ENCODE data around the gene GPR82. TPM values are rescaled to one million over a fixed set of nuclear protein-coding genes. Genes with fewer than 3 reads are reported as not detected.
"Not testable (repeated sequence)": the region's sequence is repeated elsewhere in the genome, so short reads cannot be mapped to it uniquely, and the experiment has no call there.

GPR82 gene
- total RNA-seq, 1 donor from 2014 or later, result 0.14 TPM

DNA sequence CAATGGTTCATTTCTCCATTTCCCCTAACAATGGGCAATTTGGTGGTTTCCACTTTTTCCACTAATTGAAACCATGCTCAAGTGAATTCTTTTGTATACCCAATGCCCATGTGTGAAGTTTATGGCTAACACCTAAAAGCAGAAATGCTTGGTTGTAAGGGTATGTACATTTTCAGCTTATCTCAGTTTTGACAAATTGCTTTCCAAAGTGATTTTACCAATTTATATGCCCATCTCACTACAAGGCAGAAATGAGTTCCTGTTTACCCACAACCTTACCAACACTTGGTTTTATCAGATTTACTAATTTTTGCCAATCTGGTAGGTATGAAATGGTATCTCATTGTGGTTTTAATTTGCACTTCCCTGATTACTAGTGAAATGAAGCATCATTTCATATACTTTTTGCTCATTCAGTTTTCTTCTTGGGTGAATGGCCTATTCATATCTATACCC is 20.4 kb upstream of the GPR82 start:
- Mint-ChIP-seq H3K27me3 (ENCODE audit: low read depth) (no peaks in the 10 kb centered on the region), H3K36me3 (ENCODE audit: low read depth) (peaks cover 12% of the 10 kb centered on the region), H3K4me1 (ENCODE audit: low read depth) (peaks cover 25% of the 10 kb centered on the region), H3K4me3 (ENCODE audit: low read depth) (no peak overlapping the region), H3K27ac (no peak overlapping the region), H3K9me3 (no peaks in the 10 kb centered on the region)
- intact Hi-C loops (cut with micrococcal nuclease), result loop anchor here (2.0 kb wide), 3 partner anchors 15 to 39 kb away; partner anchors contain the start of gene GPR34
- DNase-seq (ENCODE audit: low spot score), result no peak

DNA sequence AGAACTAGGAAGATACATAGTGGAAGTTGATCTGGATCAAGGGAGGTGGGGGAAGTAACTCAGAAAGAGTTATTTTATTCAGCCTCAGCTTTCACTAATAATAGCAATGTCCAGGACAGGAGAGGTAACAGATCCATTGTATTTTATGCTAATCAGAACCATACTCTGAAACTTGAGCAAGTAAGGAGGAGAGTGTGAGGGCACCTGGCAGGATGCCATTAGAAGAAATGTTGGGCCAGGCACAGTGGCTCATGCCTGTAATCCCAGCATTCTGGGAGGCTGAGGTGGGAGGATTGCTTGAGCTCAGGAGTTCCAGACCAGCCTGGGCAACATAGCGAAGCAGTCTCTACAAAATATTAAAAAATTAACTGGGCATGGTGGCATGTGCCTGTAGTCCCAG is 18.9 kb upstream of the GPR82 start:
- intact Hi-C loops (cut with micrococcal nuclease), result no loop called here
- DNase-seq (ENCODE audit: low spot score), result no peak
- no peak overlapping the region for H3K27ac Mint-ChIP-seq
- no peaks in the 10 kb centered on the region for H3K9me3 Mint-ChIP-seq
- no peak overlapping the region for H3K4me3 Mint-ChIP-seq (ENCODE audit: low read depth)
- H3K36me3 Mint-ChIP-seq (ENCODE audit: low read depth), result peaks cover 12% of the 10 kb centered on the region
- H3K27me3 Mint-ChIP-seq (ENCODE audit: low read depth), result no peaks in the 10 kb centered on the region
- H3K4me1 Mint-ChIP-seq (ENCODE audit: low read depth), result peaks cover 28% of the 10 kb centered on the region

DNA sequence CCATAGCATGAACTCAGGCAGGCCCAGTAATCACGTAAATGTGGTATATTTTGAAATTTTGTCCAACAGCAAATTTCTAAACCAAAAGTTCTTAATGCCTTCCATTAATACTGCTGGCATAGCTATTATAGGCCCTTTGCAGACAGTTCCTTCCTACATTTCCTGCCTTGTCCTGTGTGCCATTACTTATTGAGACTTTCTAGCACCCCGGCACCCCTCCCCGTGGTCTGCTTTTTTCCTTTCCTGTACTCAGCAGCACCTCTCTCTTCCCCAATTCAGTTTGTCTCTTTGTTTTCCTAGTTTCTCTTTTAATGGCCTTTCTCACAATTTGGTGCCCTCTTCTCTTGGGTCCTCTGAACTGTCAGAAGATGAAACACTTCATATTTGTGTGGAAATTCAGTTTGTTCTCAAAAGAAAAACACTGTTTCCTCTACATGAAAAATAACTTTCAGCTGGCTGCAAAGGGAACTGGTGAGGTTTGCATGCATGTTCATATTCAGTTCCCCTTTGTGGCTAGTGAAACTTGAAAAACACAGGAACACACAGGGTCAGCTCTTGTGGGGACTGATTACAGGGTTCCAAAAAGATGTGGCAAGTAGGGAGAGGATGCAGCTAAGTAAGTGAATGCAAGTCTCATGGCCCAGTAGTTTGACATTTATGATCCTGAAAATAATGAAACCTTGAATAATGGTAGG is 18.2 kb upstream of the GPR82 start:
- Mint-ChIP-seq H3K36me3 (ENCODE audit: low read depth) (peaks cover 12% of the 10 kb centered on the region), H3K9me3 (no peaks in the 10 kb centered on the region), H3K4me3 (ENCODE audit: low read depth) (no peak overlapping the region), H3K27ac (peak overlapping the region; percentile 47), H3K27me3 (ENCODE audit: low read depth) (no peaks in the 10 kb centered on the region), H3K4me1 (ENCODE audit: low read depth) (peaks cover 30% of the 10 kb centered on the region)
- no peak for DNase-seq (ENCODE audit: low spot score)
- intact Hi-C loops (cut with micrococcal nuclease), result no loop called here

DNA sequence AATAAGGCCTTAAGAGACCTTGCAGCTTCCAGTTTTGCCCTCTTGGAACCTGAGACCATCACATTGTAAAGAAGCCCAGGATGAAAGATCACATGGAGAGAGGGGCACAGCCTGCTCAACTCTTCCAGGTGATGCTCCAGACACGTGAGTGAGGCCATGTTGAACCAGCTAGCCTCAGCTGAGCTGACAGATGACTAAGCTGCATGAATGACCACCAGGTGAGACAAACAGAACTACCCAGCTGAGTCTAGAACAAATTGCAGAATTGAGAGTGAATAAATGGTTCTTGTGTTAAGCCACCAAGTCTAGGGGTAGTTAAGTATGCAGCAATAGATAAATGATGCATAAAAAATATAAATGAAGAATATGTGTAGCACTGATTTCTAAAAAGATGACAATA is 16.8 kb upstream of the GPR82 start:
- Mint-ChIP-seq H3K27me3 (ENCODE audit: low read depth) (no peaks in the 10 kb centered on the region), H3K4me3 (ENCODE audit: low read depth) (no peak overlapping the region), H3K9me3 (no peaks in the 10 kb centered on the region), H3K36me3 (ENCODE audit: low read depth) (peaks cover 12% of the 10 kb centered on the region), H3K4me1 (ENCODE audit: low read depth) (peaks cover 35% of the 10 kb centered on the region), H3K27ac (no peak overlapping the region)
- DNase-seq (ENCODE audit: low spot score), result no peak
- intact Hi-C loops (cut with micrococcal nuclease), result no loop called here

DNA sequence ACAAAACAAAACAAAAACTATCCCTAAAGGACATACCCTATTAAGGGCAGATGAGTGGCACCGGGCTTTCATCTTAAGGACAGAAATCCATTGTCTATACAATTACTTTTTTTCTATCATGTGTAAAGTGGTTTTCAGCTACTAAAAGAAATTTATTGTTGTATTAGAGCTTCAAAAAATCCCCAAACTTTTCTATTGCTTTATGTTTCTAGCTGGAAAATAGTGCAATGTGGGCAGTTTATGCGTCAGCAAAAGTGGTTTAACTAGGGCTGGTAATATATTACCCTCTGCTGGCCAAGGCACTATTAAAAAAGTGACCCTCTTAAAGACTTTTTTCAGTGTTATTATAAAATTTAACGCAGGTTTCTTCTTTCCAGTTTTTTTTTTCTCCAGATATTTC is 15.5 kb upstream of the GPR82 start:
- peaks cover 12% of the 10 kb centered on the region for H3K36me3 Mint-ChIP-seq (ENCODE audit: low read depth)
- H3K4me1 Mint-ChIP-seq (ENCODE audit: low read depth), result peaks cover 33% of the 10 kb centered on the region
- H3K27me3 Mint-ChIP-seq (ENCODE audit: low read depth), result no peaks in the 10 kb centered on the region
- intact Hi-C loops (cut with micrococcal nuclease), result no loop called here
- H3K4me3 Mint-ChIP-seq (ENCODE audit: low read depth), result no peak overlapping the region
- no peak overlapping the region for H3K27ac Mint-ChIP-seq
- H3K9me3 Mint-ChIP-seq, result no peaks in the 10 kb centered on the region
- no peak for DNase-seq (ENCODE audit: low spot score)

DNA sequence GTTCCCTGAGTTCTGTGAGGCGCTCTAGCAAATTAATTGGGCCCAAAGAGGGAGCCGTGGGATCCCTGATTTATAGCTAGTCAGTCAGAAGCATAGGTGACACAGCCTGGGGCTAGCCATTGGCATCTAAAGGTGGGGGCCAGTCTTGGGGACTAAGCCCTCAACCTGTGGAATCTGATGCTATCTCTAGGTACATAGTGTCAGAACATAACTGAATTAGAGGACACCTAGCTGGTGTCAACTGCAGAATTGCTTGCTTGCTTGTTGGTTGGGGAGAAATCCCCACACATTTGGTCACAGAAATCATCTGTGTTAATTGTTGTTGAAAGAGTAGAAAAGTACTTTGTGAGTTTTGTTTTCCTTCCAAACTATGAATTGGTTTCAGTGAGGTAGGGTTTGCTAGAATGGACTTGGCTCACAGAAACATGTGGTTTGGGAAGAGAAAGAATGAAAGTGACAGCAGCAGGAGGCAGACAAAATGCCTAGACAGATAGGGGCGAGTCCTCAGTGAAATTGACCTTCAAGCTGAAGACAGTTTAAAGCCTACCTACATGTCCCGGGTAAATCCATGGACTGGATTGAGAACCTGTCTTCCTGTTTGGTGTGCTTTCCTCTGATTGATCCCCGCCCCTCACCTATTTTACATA is 12.8 kb upstream of the GPR82 start:
- no peak for DNase-seq (ENCODE audit: low spot score)
- no peaks in the 10 kb centered on the region for H3K9me3 Mint-ChIP-seq
- peaks cover 18% of the 10 kb centered on the region for H3K36me3 Mint-ChIP-seq (ENCODE audit: low read depth)
- no peaks in the 10 kb centered on the region for H3K27me3 Mint-ChIP-seq (ENCODE audit: low read depth)
- intact Hi-C loops (cut with micrococcal nuclease), result no loop called here
- H3K27ac Mint-ChIP-seq, result no peak overlapping the region
- no peak overlapping the region for H3K4me3 Mint-ChIP-seq (ENCODE audit: low read depth)
- H3K4me1 Mint-ChIP-seq (ENCODE audit: low read depth), result peaks cover 16% of the 10 kb centered on the region

DNA sequence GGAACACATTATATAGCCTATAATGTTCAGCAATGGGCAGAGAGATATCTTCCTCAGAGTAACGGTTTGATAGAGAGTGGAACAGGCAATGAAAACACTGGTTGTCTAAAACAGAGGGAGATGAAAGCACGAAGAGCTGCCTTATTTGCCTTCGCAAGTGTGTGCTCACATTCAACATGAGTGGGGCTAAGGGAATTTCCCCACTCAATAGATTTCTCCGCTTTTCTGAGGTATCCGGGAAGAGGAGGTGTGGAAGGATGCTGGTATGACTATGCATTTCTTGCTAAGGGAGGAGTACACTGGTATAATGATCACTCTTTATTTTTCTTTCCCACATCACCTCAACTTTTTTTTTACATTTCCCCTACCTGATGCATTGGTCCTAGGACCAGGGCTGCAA is 7.8 kb upstream of the GPR82 start:
- no peak overlapping the region for H3K4me3 Mint-ChIP-seq (ENCODE audit: low read depth)
- H3K4me1 Mint-ChIP-seq (ENCODE audit: low read depth), result peaks cover 22% of the 10 kb centered on the region
- H3K27me3 Mint-ChIP-seq (ENCODE audit: low read depth), result no peaks in the 10 kb centered on the region
- DNase-seq (ENCODE audit: low spot score), result no peak
- H3K27ac Mint-ChIP-seq, result no peak overlapping the region
- H3K36me3 Mint-ChIP-seq (ENCODE audit: low read depth), result peaks cover 48% of the 10 kb centered on the region
- intact Hi-C loops (cut with micrococcal nuclease), result no loop called here
- H3K9me3 Mint-ChIP-seq, result peaks cover 17% of the 10 kb centered on the region

DNA sequence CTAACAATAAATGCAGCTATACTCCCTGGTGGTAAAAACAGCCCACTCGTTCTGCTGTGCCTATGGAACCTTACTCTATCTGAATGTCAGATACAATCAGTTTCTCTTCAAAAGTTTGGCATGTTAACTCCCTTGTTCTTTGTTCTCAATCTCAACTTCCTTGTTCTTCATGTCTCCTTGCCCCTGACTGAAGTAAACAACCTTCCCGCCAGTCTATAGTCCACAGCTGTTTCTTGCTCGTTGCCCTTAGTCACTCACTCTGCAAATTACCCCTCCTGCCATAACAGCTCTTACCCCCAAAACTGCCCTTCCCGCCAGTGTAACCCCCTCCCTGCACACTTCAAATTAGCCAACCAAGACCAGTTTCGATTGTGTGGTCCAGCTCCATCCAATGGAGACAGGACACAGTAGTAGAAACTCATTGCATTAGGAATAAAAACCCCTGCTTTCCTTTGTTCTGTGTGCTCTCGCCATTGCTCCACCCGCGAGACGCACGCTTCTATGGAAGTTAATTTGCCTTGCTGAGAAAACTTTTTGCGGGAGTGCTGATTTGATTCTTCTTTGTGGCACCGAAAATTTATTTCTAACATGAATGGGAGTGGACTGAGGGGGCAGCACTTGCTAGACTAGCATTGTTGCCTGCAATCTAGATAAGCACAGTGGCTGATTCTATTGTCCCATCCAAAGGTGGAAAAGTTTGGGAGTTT is 7.1 kb upstream of the GPR82 start:
- H3K4me1 Mint-ChIP-seq (ENCODE audit: low read depth), result peaks cover 24% of the 10 kb centered on the region
- H3K4me3 Mint-ChIP-seq (ENCODE audit: low read depth), result no peak overlapping the region
- peaks cover 53% of the 10 kb centered on the region for H3K36me3 Mint-ChIP-seq (ENCODE audit: low read depth)
- peaks cover 17% of the 10 kb centered on the region for H3K9me3 Mint-ChIP-seq
- intact Hi-C loops (cut with micrococcal nuclease), result no loop called here
- no peak overlapping the region for H3K27ac Mint-ChIP-seq
- no peaks in the 10 kb centered on the region for H3K27me3 Mint-ChIP-seq (ENCODE audit: low read depth)
- DNase-seq (ENCODE audit: low spot score), result no peak

DNA sequence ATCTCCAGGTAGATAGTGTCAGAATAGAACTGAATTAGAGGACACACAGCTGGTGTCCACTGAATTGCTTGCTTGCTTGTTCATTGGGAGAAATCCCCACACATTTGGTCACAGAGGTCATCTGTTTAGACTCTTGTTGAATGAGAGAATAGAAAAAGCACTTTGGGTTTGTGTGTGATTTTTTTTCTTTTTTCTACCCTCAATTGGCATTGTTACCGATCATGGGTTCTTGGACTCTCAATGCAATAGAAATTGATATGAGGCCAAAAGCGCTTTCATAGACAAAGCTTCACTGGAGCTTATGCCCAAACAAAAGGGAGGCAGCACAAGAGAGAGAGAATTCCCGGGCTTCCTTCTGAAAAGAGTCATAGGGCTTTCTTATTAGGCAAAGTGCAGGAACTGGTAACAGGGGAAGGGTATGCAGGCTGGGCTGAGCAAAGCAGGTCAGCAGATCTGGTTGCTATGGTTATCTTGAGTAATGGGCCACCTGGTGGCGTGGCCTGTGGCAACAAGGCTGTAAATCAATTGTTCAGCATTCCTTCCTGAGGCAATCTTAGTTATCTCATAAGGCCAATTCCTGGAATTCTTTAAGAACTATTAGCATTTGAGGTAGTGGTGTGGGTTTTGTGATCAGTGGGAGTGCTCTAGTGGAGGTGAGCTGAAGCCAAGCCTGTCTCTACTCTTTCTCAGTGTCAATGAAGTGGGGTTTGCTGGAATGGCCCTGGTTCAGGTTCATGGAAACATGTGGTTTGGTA is 5.3 kb upstream of the GPR82 start:
- H3K9me3 Mint-ChIP-seq, result peaks cover 17% of the 10 kb centered on the region
- no peak for DNase-seq (ENCODE audit: low spot score)
- no peak overlapping the region for H3K4me3 Mint-ChIP-seq (ENCODE audit: low read depth)
- peaks cover 49% of the 10 kb centered on the region for H3K36me3 Mint-ChIP-seq (ENCODE audit: low read depth)
- intact Hi-C loops (cut with micrococcal nuclease), result no loop called here
- peaks cover 33% of the 10 kb centered on the region for H3K4me1 Mint-ChIP-seq (ENCODE audit: low read depth)
- H3K27ac Mint-ChIP-seq, result no peak overlapping the region
- no peaks in the 10 kb centered on the region for H3K27me3 Mint-ChIP-seq (ENCODE audit: low read depth)

DNA sequence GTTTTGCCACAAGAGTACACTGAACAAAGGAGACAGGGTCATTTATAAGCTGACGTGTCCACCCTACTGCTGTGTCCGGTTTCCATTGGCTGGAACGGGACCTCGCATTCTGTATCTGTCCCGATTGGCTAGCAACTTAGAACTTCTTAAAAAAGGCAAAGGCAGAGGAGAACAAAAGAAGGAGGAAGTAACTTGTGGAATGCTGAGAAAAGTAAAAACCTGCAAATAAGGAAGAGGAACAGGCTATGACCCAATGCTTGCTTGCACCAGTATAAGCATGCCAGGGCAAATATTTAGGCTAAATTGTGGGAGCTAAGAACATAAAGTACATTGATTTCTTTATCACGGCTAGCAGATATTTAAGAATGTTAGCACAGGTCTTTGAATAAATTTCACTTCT is 4.4 kb upstream of the GPR82 start:
- Mint-ChIP-seq H3K36me3 (ENCODE audit: low read depth) (peaks cover 43% of the 10 kb centered on the region), H3K9me3 (peaks cover 17% of the 10 kb centered on the region), H3K4me1 (ENCODE audit: low read depth) (peaks cover 37% of the 10 kb centered on the region)
- not testable (repeated sequence) for H3K4me3 Mint-ChIP-seq (ENCODE audit: low read depth); H3K27me3 Mint-ChIP-seq (ENCODE audit: low read depth); DNase-seq (ENCODE audit: low spot score); H3K27ac Mint-ChIP-seq
- intact Hi-C loops (cut with micrococcal nuclease), result loop anchor here (2.0 kb wide), 1 partner anchor 17 kb away; no protein-coding TSS in a partner anchor

DNA sequence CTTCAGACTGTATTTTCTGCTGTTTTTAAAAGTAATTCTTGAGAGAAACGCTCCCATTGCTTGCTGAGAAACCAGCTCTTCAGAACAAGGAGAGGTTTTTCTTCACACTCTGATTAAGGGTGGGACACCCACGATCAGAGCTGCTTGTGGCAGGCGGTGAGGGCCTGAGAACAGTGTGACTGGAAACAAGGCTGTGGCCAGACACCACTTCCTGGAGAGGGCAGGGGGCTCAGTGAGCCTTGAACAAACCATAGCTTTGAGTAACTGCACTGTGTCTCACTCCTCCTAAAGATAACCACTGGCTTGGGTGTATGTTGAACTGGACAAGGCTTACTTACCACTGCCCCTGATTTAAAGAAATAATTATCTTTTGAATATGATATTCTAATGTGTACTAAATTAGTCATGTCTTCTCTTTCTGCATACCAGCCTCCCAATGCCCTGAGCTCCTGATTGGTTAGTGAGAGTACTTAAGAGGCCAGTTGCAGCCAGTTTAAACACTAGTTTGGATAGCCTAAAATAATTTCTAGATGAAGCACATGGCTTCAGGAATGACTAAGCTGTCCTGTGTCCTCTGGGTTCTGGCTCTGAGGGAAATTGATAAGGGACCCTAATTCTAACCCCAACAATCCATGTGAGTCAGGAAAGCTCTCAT is 3.7 kb upstream of the GPR82 start:
- peak; percentile 23 for DNase-seq (ENCODE audit: low spot score)
- intact Hi-C loops (cut with micrococcal nuclease), result loop anchor here (2.0 kb wide), 1 partner anchor 17 kb away; no protein-coding TSS in a partner anchor
- Mint-ChIP-seq H3K27ac (no peak overlapping the region), H3K9me3 (peaks cover 17% of the 10 kb centered on the region), H3K4me3 (ENCODE audit: low read depth) (no peak overlapping the region), H3K36me3 (ENCODE audit: low read depth) (peaks cover 43% of the 10 kb centered on the region), H3K4me1 (ENCODE audit: low read depth) (peaks cover 37% of the 10 kb centered on the region), H3K27me3 (ENCODE audit: low read depth) (no peaks in the 10 kb centered on the region)

DNA sequence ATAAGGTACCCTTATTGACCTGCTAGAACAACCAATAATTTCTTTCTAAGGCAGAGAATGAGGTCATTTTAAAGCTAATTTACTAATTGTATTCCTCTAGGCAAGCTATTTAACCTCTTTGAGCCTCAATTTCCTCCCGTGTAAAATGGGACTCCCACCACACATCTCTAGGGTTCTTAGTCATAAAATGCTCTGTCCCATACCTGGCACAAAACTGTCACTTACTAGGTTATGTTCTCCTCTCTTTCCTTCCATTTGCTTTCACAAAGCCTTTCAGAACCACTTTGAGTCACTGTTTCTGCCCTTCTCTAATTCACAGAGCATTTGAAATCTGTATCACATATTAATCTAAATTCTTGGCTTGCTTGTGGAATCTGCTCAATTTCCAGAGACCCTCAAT is 2.4 kb upstream of the GPR82 start:
- DNase-seq (ENCODE audit: low spot score), result no peak
- H3K36me3 Mint-ChIP-seq (ENCODE audit: low read depth), result peaks cover 36% of the 10 kb centered on the region
- peaks cover 35% of the 10 kb centered on the region for H3K4me1 Mint-ChIP-seq (ENCODE audit: low read depth)
- H3K4me3 Mint-ChIP-seq (ENCODE audit: low read depth), result no peak overlapping the region
- no peaks in the 10 kb centered on the region for H3K27me3 Mint-ChIP-seq (ENCODE audit: low read depth)
- H3K9me3 Mint-ChIP-seq, result peaks cover 16% of the 10 kb centered on the region
- H3K27ac Mint-ChIP-seq, result peak overlapping the region; percentile 40
- intact Hi-C loops (cut with micrococcal nuclease), result loop anchor here (2.0 kb wide), 1 partner anchor 19 kb away; no protein-coding TSS in a partner anchor

All from activated T-helper 2 cell treated with anti-CD3 and anti-CD28 coated beads, Interferon-gamma antibody, Interleukin-2, Interleukin-4, amounts not matched to agents 10 μg/mL and 5 μg/mL and 100 μg/mL, durations not matched to agents 14 hours and 24 hours and 36 hours (primary cell).